GM21381 (cell line): ENCODE measurements around the gene AUTS2.

ENCODE experiments used
- ATAC-seq: cut with Tn5 transposase; IDR thresholded peaks from one replicate; pipeline ENCODE4 v1.9.1; 2021; ENCODE audit warnings: mild to moderate bottlenecking, moderate library complexity; ENCODE audit not compliant: unreplicated experiment

The AUTS2 gene

DNA sequence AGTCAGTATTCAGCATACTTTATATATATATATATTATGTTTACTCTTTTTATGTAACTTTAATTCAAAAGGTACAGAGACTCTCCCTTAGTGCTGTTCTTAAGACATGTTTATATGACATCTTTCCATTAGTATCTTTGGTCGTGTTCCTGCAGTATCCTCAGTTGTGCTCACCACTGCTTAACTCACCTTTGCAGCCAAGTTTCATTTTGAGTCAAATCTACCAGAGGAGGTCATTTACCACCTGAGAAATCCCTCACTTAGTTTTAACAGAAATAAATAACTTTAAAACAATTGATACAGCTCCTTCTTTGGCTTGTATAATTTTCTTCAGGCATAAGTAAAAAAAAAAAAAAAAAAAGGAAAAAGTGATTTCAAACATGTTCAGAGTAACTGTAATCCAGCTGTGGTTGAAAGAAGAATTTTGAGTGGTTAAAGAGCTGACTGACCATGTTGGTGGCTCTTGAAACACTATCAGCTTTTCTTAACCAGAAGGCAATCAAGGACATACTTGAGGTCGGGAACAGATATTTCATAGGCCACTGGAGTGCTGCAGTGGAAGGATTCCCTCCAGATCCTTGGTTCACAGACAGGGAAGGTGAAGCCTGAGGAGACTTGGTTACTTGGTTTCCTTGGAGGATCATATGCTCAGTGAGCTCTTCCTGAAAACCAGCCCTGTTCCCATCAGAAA is 116.8 kb downstream of the AUTS2 start:
- peak; percentile 65 for ATAC-seq

- no peak for ATAC-seq
Measured at GRCh38 chr7:69717221-69717620, 118.9 kb downstream of the AUTS2 start.

GRCh38 chr7:69719717-69720116 is 121.4 kb downstream of the AUTS2 start:
- ATAC-seq: no peak

- ATAC-seq: no peak
Measured at GRCh38 chr7:69722843-69723242, 124.6 kb downstream of the AUTS2 start.

DNA sequence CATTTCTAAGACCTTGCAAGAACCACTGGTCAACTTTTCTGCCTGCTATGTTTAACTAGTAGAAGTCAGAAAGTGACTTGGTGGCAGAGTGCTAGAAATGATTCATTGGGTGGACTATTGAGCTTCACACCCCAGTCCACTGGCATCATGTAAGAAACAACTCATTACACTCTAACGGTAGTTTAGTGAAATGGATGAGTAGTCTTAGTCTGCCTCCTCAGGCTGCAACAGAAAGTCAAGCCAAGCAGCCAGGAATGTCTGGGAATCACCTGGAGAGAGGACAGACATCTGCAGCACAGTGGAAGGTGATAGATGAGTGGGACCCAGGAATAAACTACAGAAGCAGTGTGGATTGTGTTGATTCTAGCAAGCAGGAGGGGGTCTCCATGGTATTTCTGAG is 125.4 kb downstream of the AUTS2 start:
- ATAC-seq: no peak

DNA sequence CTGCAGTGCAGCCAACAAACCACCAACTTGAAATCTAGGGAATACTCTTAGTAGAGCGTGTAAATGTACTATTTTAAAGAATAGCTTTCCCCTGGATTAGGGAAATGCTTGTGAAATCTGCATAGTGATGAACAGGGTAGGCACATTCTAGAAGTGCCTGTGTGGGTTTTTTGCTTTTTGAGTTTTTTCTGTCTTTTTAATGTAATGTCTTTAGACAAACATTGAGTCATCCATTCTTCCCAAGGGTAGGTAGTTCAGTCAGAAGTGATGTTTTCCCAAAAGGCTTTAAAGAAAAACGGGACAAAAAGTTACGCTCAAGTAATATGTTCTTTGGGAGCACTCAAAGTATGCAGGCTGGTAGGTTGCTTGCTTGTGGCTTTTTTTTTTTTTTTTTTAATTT is 130.0 kb downstream of the AUTS2 start:
- ATAC-seq: no peak

GRCh38 chr7:69732203-69732602 is 133.9 kb downstream of the AUTS2 start:
- ATAC-seq: no peak

- no peak for ATAC-seq
Measured at GRCh38 chr7:69735582-69735981, 137.3 kb downstream of the AUTS2 start.

DNA sequence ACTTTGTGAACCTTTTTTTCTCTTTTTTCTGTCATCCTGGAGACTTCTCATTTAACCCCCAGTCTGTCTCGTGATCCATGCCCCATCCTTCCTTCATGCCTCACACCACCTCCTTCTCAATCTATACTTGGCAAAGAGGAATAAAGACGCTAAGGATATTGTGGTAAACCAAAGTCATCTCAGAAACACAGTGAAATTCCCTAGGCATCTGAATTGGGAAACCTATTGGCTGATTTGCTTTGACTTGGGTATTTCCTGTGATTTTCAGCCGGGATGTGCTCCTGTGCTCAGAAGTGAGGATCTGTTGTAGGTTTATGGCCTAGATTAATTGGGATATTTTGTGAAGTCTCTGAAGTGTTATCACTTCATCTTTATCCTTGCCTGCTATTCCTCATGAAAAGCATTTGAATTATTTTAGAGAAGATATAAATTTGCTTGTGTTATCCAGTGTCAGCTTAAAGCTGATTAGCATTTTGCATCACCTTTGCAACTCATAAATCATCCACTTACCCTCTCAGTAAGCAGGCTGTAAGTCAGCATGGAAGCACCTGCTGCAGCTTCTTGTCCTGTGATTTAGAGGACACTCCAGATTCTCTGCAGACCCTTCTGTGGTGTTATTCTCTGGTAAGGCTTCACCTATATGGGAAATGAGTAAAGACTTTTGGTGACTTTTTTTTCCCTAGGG is 138.0 kb downstream of the AUTS2 start:
- ATAC-seq: no peak

- ATAC-seq: peak; percentile 61
Measured at GRCh38 chr7:69738396-69738951, 140.2 kb downstream of the AUTS2 start.

- ATAC-seq: peak; percentile 67
Measured at GRCh38 chr7:69739190-69739589, 140.9 kb downstream of the AUTS2 start.

DNA sequence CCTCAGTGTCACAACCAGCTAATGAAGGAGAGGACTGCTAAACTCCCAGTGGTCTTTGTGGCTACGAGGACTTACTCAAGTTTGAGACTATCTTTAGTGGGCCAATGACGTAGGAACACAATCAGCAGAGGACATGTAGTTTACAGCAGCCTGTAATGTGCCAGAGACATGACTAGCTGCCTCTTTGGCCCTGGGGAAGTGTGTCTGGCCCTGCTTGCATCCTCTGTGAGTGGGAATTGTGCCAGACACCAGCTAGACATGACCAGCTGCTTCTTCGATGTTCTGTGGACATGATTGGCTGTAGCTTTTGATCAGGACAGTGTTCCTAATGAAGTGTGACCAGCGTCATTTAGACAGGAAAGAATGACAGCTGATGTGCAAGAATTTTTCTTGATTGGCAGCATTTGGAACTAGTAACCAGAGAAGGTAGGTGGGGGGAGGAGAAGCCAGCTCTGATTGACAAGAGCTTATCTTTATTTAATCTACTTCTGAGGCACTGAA is 141.7 kb downstream of the AUTS2 start:
- ATAC-seq: peak; percentile 42

DNA sequence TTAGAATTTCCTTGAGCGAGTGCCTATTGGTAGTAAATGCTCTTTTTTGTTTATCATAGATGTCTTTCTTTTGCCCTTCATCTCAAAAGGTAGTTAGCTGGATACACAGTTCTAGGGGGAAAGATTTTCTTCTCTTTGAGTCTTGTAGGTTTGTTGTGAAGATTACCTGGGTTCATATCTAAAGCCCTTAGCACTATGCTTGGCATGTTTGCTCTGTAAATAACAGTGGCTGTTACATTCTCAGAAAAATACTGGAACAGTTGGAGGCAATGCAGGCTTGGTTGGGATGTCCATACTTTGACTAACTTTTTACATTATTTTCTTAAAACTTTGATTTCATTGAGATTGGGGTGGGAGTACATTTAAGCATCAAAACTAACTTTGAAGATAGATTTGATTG is 144.0 kb downstream of the AUTS2 start:
- ATAC-seq: no peak

GRCh38 chr7:69743436-69743835 is 145.2 kb downstream of the AUTS2 start:
- no peak for ATAC-seq

GRCh38 chr7:69744026-69744425 is 145.8 kb downstream of the AUTS2 start:
- ATAC-seq: no peak

DNA sequence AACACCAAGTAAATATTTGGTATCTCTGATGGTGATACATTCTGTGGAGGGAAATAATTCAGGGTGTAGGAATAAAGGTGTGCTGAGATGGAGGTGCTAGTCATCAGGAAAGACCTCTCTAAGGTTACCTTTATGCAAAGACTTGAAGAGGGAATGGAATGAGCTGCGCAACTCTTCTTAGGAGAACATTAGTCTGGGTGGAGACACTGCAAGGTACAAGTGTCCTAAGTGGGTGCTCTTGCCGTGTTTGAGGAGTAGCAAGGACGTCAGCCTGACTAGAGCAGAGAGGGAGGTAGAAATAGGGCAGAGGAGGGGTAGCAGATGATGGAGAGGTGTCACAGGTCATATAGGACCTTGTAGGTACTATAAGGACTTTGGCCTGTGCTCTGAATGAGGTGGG is 148.1 kb downstream of the AUTS2 start:
- ATAC-seq: no peak

DNA sequence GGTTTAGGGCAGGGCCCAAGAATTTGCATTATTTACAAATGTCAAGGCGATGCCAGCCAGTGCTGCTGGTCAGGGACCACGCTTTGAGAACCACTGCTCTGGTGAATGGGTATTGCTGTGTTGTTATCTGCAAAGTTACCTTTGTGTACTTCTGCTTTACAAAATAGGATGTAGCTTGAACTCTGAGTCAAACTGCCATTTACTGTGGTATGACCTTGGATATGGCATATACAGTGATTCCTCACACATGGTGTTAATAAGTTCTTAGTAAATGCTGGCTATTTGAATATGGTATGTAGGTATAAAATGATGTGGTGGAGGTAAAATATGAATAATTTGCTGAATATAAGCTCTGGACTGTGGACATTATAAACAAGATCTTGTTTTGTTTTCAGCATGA is 148.9 kb downstream of the AUTS2 start:
- ATAC-seq: no peak

DNA sequence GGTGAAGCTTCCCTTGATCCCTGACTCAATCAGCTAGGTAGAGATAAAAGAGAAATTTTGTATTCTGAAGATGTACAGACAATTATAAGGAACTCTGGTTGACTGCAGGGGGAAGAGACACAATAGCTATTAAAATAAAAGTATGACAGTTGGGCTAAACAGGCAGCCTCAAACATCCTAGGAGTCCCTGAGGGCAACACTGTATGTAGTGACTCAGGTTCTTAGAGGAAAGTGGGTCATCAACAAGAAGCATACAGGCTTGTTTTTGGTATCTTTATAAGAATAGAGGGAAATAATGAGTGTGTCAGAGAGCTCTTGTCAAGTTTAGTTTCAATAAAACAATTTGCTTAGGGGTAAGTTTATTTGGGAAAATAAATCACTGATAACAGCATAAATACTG is 150.3 kb downstream of the AUTS2 start:
- ATAC-seq: no peak

DNA sequence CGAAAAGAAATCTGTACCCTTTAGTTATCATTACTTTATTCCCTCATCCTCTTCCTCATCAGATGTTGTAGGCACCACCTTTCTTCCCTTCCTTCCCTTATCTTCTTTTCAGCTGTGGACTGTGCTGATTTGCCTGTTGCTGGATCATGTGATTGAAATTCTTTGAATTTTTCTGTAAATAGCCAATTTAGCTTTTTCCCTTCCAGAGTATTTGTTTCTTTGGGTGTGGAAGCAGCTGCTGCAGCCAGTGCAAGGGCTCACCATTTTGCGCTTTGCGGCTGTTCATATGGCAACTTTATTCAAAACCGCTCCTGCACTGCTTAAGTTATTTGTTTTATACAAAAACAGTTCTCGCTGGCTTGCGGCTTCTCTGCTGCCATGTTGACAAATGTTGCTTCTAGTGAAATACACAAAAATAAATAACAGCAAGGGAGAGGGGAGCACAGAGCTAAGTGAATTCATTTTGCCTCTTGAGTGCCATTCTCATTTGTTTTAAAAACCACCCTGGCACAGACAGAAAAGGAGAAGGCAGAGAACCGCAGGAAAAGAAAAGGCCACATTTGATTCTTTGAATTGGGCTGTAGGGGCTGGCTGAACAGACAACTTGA is 151.2 kb downstream of the AUTS2 start:
- ATAC-seq: no peak

DNA sequence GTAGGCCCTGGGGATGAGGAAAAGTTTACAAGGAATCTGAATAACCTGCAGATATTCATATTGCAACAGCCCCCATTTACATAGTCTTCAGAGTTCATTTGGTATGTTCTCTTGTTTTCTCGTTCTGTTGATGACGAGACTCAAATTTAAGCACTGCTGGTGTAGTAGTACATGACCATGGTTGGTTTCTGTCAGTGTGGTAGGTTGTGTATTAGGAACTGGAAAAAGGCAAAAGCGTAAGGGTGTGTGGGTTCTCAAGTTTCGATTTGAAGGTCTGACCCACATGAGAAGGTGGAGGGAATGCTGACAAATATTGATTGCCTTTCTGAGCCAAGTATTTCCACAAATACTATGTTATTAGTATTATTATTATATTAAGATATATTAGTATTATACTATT is 151.7 kb downstream of the AUTS2 start:
- no peak for ATAC-seq

DNA sequence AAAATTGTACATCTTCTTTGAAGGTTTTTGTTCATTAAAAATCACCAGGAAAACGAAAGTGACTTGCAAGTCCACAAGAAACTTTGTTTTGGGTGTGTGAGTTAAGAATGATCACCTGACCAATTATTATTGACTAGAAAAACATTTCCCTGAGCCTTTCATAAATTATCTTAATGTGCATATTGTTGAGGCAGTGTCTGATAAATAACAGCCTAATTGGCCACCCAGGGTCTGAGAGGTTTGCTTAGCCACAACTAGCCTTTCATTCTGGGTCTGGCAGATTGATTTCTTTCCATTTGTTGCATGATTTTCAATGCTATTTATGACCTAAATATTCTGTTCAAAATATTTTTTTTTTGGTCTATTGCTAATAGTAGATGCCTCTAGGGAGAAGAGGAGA is 152.8 kb downstream of the AUTS2 start:
- ATAC-seq: no peak

DNA sequence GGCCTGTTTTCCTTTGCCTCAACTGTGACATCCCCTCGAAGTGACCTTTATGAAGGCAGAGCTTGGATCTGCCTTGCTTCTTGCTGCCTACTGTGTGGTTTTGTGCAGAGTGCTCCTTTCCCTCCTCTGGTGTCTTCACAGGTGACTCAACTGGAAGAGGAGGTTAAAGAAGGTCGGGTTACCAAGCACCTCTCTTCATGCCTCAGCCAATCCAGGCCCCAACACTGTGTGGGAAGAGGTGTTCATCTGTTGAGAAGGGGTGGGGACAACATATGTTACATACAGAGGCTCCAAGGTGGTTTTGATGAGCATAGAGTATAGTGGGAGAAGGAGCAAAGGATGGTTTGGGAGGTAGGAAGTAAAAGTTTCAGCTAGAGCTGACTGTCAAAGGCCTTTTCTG is 155.7 kb downstream of the AUTS2 start:
- no peak for ATAC-seq
